HepG2 (cell line): ENCODE data around the gene AP1S3. TPM values are rescaled to one million over a fixed set of nuclear protein-coding genes. Genes with fewer than 3 reads are reported as not detected.

ENCODE experiments used
- ATAC-seq: fragments of 200-7000 bp; cut with Tn5 transposase; 3 replicates; pipeline ENCODE4 v1.9.1; 2020; ENCODE audit warnings: mild to moderate bottlenecking, moderate library complexity
- BruUV-seq: library from RNA; stranded (reverse); fragments of 400-500 nt; replicated peaks from 2 replicates; lab custom pipeline; 2021; lab: Mats Ljungman, UMichigan
- CTCF ChIA-PET: fragments of 300-600 bp; formaldehyde crosslinking; extraction: SDS; loops from one replicate; lab custom pipeline; 2021; ENCODE audit warnings: low total read pairs, inconsistent platforms, low intra/inter-chr PET ratio; lab: Yijun Ruan, JAX
- POLR2A ChIA-PET: fragments of 350-600 bp; sonication (Branson Sonifier 250); formaldehyde crosslinking; loops from one replicate; lab custom pipeline; 2020; ENCODE audit warnings: antibody characterized with exemption, inconsistent platforms; lab: Yijun Ruan, JAX
- DNase-seq: peaks from one replicate; pipeline ENCODE4 v3.0.0-alpha.2; 2015; ENCODE audit warnings: low spot score
- FAIRE-seq: peaks from 3 replicates; lab custom pipeline; 2011; peaks lifted over from hg19 to GRCh38; lab: Jason Lieb, UNC
- H2AFZ ChIP-seq: one replicate; pipeline ENCODE4 v1.6.1; 2011; ENCODE audit warnings: low read length, inconsistent platforms
- H3K27ac ChIP-seq: fragments of 300-600 bp; 3 replicates; pipeline ENCODE4 v1.8.0; 2011; ENCODE audit warnings: mixed run types, mild to moderate bottlenecking, mixed read lengths, low read length, inconsistent platforms; ENCODE audit not compliant: insufficient read depth; ENCODE audit errors: extremely low read length
- H3K27me3 ChIP-seq, 2 experiments: fragments of 200-600 bp in 1 of 2; 2 replicates in 1 of 2; 3 replicates in 1 of 2; pipeline versions ENCODE4 v1.6.0 to v1.8.0; 2011; ENCODE audit warnings: low read length in 2 of 2, mild to moderate bottlenecking in 2 of 2, moderate library complexity in 2 of 2, inconsistent platforms in 1 of 2; ENCODE audit not compliant: insufficient read depth in 2 of 2, control insufficient read depth in 1 of 2
- H3K36me3 ChIP-seq, 2 experiments: fragments of 200-600 bp in 1 of 2; replicated peaks in 1 of 2; 2 replicates in 1 of 2; 3 replicates in 1 of 2; pipeline versions ENCODE4 v1.5.1 to v1.8.0; 2011; ENCODE audit warnings: low read length in 2 of 2, inconsistent platforms in 1 of 2; ENCODE audit not compliant: insufficient read depth in 2 of 2, control insufficient read depth in 1 of 2
- H3K4me1 ChIP-seq: 2 replicates; pipeline ENCODE4 v1.5.1; 2012; ENCODE audit warnings: low read length, inconsistent platforms; ENCODE audit not compliant: insufficient read depth
- H3K4me2 ChIP-seq: 2 replicates; pipeline ENCODE4 v1.6.0; 2011; ENCODE audit warnings: low read depth, low read length, inconsistent platforms
- H3K4me3 ChIP-seq, 3 experiments: fragments of 200-600 bp in 1 of 3; sonication (generic), shearing (Covaris generic) in 1 of 3; replicated peaks in 1 of 3; 2 replicates each; pipeline ENCODE4 v1.5.1; 2011 to 2016; ENCODE audit warnings: low read length in 3 of 3, inconsistent platforms in 2 of 3, low read depth in 2 of 3, mild to moderate bottlenecking in 2 of 3, control low read depth in 1 of 3, mixed read lengths in 1 of 3; ENCODE audit not compliant: insufficient read depth in 1 of 3
- H3K79me2 ChIP-seq: one replicate; pipeline ENCODE4 v1.6.1; 2011; ENCODE audit warnings: low read length, inconsistent platforms; ENCODE audit not compliant: insufficient read depth
- H3K9ac ChIP-seq: 2 replicates; pipeline ENCODE4 v1.6.0; 2011; ENCODE audit warnings: mild to moderate bottlenecking, low read depth, low read length, inconsistent platforms; ENCODE audit not compliant: insufficient read depth
- H3K9me3 ChIP-seq: 2 replicates; pipeline ENCODE4 v1.5.1; 2012; ENCODE audit warnings: mild to moderate bottlenecking, low read length
- H4K20me1 ChIP-seq: 2 replicates; pipeline ENCODE4 v1.6.0; 2011; ENCODE audit warnings: inconsistent platforms, mild to moderate bottlenecking, low read length, moderate library complexity; ENCODE audit not compliant: insufficient read depth
- ARID2 ChIP-seq: sonication (generic); formaldehyde crosslinking; IDR thresholded peaks from 2 replicates; pipeline ENCODE4 v1.8.1; 2022; ENCODE audit warnings: mild to moderate bottlenecking, missing genetic modification reagents, borderline replicate concordance
- CERS6 ChIP-seq: sonication (generic); formaldehyde crosslinking; IDR thresholded peaks from 2 replicates; pipeline ENCODE4 v1.5.0; 2020; ENCODE audit warnings: missing genetic modification reagents
- FOXA1 ChIP-seq, 2 experiments: fragments of 450-650 bp in 1 of 2; sonication (generic) in 1 of 2; formaldehyde crosslinking in 1 of 2; IDR thresholded peaks; 2 replicates each; pipeline versions ENCODE4 v1.4.0 to v1.6.1; 2016 to 2020; ENCODE audit warnings: missing genetic modification reagents in 1 of 2
- POGK ChIP-seq: sonication (generic); formaldehyde crosslinking; conservative IDR thresholded peaks from 2 replicates; pipeline ENCODE4 v1.8.0; 2022; ENCODE audit warnings: mild to moderate bottlenecking, moderate library complexity, missing genetic modification reagents
- POLR2AphosphoS5 ChIP-seq: IDR thresholded peaks from 2 replicates; pipeline ENCODE4 v1.6.1; 2012; ENCODE audit warnings: low read depth, low read length
- SNAPC2 ChIP-seq: sonication (generic); formaldehyde crosslinking; IDR thresholded peaks from 2 replicates; pipeline ENCODE4 v1.8.1; 2022; ENCODE audit warnings: mild to moderate bottlenecking, missing genetic modification reagents
- SOX6 ChIP-seq, 2 experiments: fragments of 450-650 bp in 1 of 2; sonication (generic) in 1 of 2; formaldehyde crosslinking in 1 of 2; IDR thresholded peaks; 2 replicates each; pipeline versions ENCODE4 v1.4.0 to v1.6.1; 2017 to 2020; ENCODE audit warnings: antibody characterized with exemption in 1 of 2, mild to moderate bottlenecking in 1 of 2, missing genetic modification reagents in 1 of 2
- SUZ12 ChIP-seq: fragments of 150-350 bp; IDR thresholded peaks from 2 replicates; pipeline ENCODE4 v1.6.1; 2014; ENCODE audit warnings: low read depth, low read length
- TFE3 ChIP-seq: IDR thresholded peaks from 2 replicates; pipeline ENCODE4 v1.6.1; 2016
- ZBTB21 ChIP-seq: sonication (generic); formaldehyde crosslinking; IDR thresholded peaks from 2 replicates; pipeline ENCODE4 v1.4.0; 2020; ENCODE audit warnings: missing genetic modification reagents
- ZFP37 ChIP-seq: sonication (generic); formaldehyde crosslinking; IDR thresholded peaks from 2 replicates; pipeline ENCODE4 v1.4.0; 2020; ENCODE audit warnings: missing genetic modification reagents, borderline replicate concordance
- ZMAT3 ChIP-seq: sonication (generic); formaldehyde crosslinking; conservative IDR thresholded peaks from 2 replicates; pipeline ENCODE4 v1.7.0; 2021; ENCODE audit warnings: missing genetic modification reagents
- ZMYM4 ChIP-seq: sonication (generic); formaldehyde crosslinking; IDR thresholded peaks from 2 replicates; pipeline ENCODE4 v1.8.1; 2023; ENCODE audit warnings: mild to moderate bottlenecking, missing genetic modification reagents
- ZNF329 ChIP-seq: sonication (generic); formaldehyde crosslinking; IDR thresholded peaks from 2 replicates; pipeline ENCODE4 v1.9.0; 2021; ENCODE audit warnings: low read depth, mild to moderate bottlenecking, missing genetic modification reagents
- ZNF468 ChIP-seq: sonication (generic); formaldehyde crosslinking; IDR thresholded peaks from 2 replicates; pipeline ENCODE4 v1.8.0; 2022; ENCODE audit warnings: mild to moderate bottlenecking, moderate library complexity, missing genetic modification reagents
- ZNF530 ChIP-seq: sonication (generic); formaldehyde crosslinking; IDR thresholded peaks from 2 replicates; pipeline ENCODE4 v1.5.0; 2020; ENCODE audit warnings: low read depth, mild to moderate bottlenecking, missing genetic modification reagents
- ZNF790 ChIP-seq: sonication (generic); formaldehyde crosslinking; IDR thresholded peaks from 2 replicates; pipeline ENCODE4 v1.8.0; 2022; ENCODE audit warnings: missing genetic modification reagents, mild to moderate bottlenecking, borderline replicate concordance
- WGBS: methylation state at CpG from one replicate; pipeline ENCODE4 v1.1.6; 2017; ENCODE audit warnings: low lambda C conversion rate; 5-methylcytosine and 5-hydroxymethylcytosine counted together
- in situ Hi-C: cut with HindIII; loops from 2 replicates; pipeline ENCODE4 v1.10.0; 2017; ENCODE audit warnings: low pct_unique_long_range_greater_than_20kb; ENCODE audit not compliant: extremely low pct_ligation_motif_present
- intact Hi-C: fragments of 100-400 bp; cut with micrococcal nuclease; formaldehyde crosslinking; loops from one replicate; pipeline ENCODE4 v1.10.0; 2022; ENCODE audit not compliant: unreplicated experiment
- polyA plus RNA-seq, 8 experiments: library from polyadenylated mRNA; depleted of rRNA in 3 of 8; stranded (reverse) in 7 of 8; unstranded in 1 of 8; fragments of >200 nt; fragmentation: Illumina TruSeq in 4 of 8; extraction: Trizol in 4 of 8; gene quantifications; 2 replicates each; pipeline versions ENCODE4 v1.2.1 to v1.2.3, GENCODE V29; 2011 to 2016; ENCODE audit warnings: low read depth in 4 of 8, missing spikeins in 1 of 8, mixed read lengths in 1 of 8; ENCODE audit not compliant: insufficient read depth in 1 of 8
- total RNA-seq, 5 experiments: library from RNA; depleted of rRNA; stranded (reverse); fragments of >200 nt; fragmentation: Illumina TruSeq; extraction: Trizol; gene quantifications; 2 replicates each; pipeline ENCODE4 v1.2.3, GENCODE V29; 2016; ENCODE audit warnings: low read depth in 1 of 5

Gene AP1S3
- total and polyA plus RNA-seq, 2 of the 13 experiments (the other 11 are each of a cell fraction or from before 2014, with no cell fraction given): 3.0 to 16.3 TPM

DNA sequence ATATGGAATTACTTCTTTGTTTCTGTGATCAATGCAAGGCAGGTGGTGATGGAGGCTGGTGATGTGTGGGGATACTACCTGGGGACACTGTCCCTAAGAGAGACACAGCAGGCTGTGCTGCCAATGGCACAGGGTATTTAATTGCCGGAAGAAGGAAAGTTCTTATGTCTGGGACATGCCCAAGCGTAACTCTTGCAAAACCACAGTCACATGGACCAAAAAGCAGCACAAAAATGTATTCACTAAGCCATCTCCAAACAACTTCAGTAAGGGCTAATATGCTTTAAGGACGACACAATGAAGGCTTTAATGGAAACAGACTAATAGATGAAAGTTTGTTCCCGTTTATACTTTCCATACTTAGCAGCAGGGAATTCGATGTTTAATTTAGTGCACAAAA, 49.7 kb upstream of the AP1S3 start:
- ATAC-seq: no peak; the same call in 2 of the 3 replicates
- no peaks in the 10 kb centered on the region for H4K20me1 ChIP-seq
- H3K79me2 ChIP-seq: no peaks in the 10 kb centered on the region
- POLR2A ChIA-PET: no interaction called here
- no peak overlapping the region for H3K4me2 ChIP-seq
- no peak overlapping the region for H3K9ac ChIP-seq
- FAIRE-seq: peak; percentile 66
- H2AFZ ChIP-seq: no peak overlapping the region
- H3K4me3 ChIP-seq: no peak overlapping the region
- DNase-seq: peak; percentile 54
- in situ Hi-C loops (no loop called here), intact Hi-C loops (no loop called here)
- 68% methylated on average over 5 of the region's 5 CpGs for WGBS
- H3K27ac ChIP-seq: no peak overlapping the region
- CTCF ChIA-PET: no interaction called here
- H3K27me3 ChIP-seq: no peaks in the 10 kb centered on the region
- peaks cover 17% of the 10 kb centered on the region for H3K4me1 ChIP-seq
- BruUV-seq: no TSS peak
- no peak for TF ChIP-seq ZNF790 (CRISPR knock-in tag)
- no peak for TF ChIP-seq SOX6 (IDR thresholded peaks at IDR 0.05)
- TF ChIP-seq SOX6 (CRISPR knock-in tag; IDR thresholded peaks at IDR 0.05): 0 out of 2 replicates have a peak, but pooled peaks have one; percentile 14
- TF ChIP-seq ZMAT3 (CRISPR knock-in tag): no peak
- TF ChIP-seq ARID2: 0 out of 2 replicates have a peak, but pooled peaks have one; percentile 40
- no peak for TF ChIP-seq SUZ12
- TF ChIP-seq ZFP37 (CRISPR knock-in tag): no peak
- no peak for TF ChIP-seq FOXA1 (IDR thresholded peaks at IDR 0.05)
- peak; percentile 41; the same call in 1 of the 2 replicates for TF ChIP-seq FOXA1 (CRISPR knock-in tag; IDR thresholded peaks at IDR 0.05)
- TF ChIP-seq ZNF468 (CRISPR knock-in tag): no peak
- no peak for TF ChIP-seq ZNF329 (CRISPR knock-in tag)
- TF ChIP-seq SNAPC2 (CRISPR knock-in tag): no peak
- TF ChIP-seq POLR2AphosphoS5: no peak
- TF ChIP-seq ZNF530 (CRISPR knock-in tag): no peak
- TF ChIP-seq ZMYM4: no peak
- TF ChIP-seq TFE3 (CRISPR knock-in tag): peak; percentile 66; the same call in 1 of the 2 replicates
- no peak for TF ChIP-seq ZBTB21 (CRISPR knock-in tag)
- TF ChIP-seq CERS6 (CRISPR knock-in tag): no peak
- TF ChIP-seq POGK (CRISPR knock-in tag): no peak
- TF ChIP-seq, all 625 proteins: peak for 4
- Histone ChIP-seq H3K9me3 (no peaks in the 10 kb centered on the region), H3K36me3 (peaks cover 6 to 44% of the 10 kb centered on the region in 2 experiments)
